Activated CD4-positive, alpha-beta T cell treated with anti-CD3 and anti-CD28 coated beads, Interleukin-2, amount 50 U/mL, for 48 hours (primary cell): ENCODE measurements around the gene SERTAD3.
"Not testable (repeated sequence)": the region's sequence is repeated elsewhere in the genome, so short reads cannot be mapped to it uniquely, and the experiment has no call there.

Experiments
- DNase-seq, 2 experiments: peaks; one replicate each; pipeline ENCODE4 v3.0.0-alpha.2; 2020

The SERTAD3 gene

DNA sequence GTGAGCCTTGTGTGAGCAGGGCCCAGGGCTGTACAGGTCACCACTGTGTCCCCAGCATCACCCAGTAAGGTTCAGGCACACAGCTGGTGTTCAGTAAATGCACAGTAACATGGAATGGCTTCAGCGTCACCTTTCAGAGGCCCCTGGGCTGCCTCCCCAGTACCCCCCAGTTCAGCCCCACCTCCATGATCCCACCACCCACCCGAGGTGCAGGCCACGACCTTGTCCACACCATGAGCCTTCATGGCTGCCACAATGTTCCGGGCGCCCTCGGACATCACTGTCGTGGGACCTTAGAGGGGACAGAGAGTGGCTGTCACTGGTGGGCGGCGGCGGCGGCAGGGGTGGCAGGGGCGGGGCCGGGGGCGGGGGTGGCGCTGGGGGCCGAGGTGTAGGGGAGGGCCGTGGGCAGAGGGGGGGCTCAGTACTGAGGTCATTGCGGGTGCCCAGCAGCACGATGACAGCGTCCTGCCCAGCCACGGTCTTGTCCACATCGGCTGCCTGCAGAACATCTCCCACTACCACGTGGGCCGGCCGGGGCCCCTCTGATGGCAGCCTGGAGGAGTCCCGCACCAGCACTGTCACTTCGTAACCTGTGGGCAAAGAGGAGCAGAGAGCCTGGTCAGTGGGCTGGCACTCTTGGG, 13.9 kb upstream of the SERTAD3 start:
- DNase-seq: no peak

DNA sequence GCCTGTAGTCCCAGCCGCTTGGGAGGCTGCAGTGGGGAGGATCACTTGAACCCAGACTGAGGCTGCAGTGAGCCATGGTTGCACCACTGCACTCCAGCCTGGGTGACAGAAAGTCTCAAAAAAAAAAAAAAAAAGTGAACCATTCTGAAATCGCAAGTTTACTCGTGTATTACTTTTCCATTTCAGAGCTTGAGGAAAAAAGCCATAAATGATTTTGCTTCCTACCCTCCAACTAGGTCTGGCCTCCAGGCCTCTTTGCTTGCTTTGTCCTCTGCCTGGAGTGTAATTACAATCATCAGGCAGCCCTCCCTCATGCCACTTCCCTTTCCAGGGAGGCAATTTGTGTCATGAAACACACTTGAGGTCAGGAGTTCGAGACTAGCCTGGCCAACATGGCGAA, 12.9 kb upstream of the SERTAD3 start:
- DNase-seq: no peak

DNA sequence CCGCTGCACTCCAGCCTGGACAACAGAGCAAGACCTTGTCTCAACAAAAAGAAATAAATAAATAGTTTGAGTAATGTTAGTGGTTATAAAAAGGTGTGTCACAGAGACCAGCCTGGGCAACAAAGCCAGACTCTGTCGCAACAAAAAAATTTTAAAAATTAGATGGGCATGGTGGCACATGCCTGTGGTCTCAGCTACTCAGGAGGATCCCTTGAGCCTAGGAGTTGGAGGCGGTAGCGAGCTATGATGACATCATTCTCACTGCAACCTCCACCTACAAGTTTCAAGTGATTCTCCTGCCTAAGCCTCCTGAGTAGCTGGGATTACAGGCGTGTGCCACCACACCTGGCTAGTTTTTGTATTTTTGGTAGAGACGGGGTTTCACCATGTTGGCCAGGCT, 9.8 kb upstream of the SERTAD3 start:
- not testable (repeated sequence) for DNase-seq

DNA sequence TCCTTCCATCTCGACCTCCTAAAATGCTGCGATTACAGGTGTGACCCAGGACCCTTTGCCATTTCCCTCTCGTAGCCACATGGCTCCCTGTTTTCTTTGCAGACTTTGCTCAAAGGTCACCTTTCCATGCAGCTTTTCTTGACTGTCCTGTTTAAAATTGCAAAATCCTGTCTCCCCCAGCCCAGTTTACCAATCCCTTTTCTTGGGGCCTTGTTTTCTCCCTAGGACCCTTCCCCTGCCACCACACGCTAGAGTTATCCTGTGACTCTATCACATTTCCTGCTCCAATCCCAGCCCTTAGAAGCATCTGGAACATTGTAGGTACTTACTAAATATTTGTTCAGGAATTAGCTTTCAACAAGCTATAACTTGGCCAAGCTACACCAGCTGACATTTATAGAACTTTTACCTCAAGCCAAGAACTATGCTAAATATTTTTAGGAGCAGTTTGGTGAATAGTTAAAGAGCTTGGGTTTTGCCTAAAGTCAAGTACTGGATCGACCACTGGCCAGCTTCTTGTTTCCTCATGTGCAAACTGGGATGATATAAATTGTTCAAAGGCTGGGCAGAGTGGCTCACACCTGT, 9.1 kb upstream of the SERTAD3 start:
- DNase-seq: no peak

DNA sequence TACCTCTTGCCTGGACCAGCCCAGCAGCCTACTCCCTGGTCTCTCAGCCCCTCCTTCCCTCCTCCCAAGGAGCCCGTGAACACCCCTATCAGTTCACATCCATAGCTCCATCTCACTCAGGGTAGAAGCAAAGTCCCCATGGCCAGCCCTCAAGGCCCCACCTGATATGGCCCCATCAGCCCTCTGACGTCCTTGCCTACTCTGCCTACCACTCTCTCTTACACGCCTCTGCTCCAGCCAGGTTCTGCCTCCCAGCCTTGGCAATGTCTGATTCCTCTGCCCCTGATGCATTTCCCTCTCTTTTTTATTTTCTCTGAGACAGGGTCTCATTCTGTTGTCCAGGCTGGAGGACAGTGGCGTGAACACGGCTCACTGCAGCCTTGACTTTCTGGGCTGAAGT, 7.9 kb upstream of the SERTAD3 start:
- no peak for DNase-seq

DNA sequence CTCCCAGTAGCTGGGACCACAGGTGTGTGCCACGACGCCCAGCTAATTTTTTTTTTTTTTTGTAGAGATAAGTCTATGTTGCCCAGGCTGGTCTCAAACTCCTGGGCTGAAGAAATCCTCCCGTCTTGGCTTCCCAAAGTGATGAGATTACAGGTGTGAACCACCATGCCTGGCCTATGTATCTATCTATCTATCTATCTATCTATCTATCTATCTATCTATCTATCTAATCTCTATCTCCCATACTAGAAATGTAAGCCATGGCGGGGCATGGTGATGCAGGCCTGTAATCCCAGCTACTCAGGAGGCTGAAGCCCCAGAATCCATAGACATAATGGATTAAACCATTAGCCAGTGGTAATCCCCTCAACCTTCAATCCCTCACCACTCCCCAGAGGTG, 6.5 kb upstream of the SERTAD3 start:
- no peak for DNase-seq

DNA sequence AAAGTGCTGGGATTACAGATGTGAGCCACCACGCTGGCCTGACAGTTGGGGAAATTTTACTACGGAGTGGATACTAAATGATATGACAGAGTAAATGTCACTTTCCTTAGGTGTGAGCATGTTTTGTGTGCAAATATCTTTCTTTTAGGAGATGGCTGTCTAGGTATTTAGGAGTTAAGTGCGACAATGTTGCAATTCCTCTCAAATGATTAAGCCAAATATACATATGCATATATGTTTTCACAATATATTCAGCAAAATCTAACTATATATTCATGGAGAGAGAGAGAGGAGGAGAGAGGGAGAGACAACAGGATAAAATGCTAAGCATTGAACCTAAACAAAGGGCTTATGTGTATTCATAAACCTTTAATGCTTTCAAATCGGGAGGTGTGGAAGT, 5.4 kb upstream of the SERTAD3 start:
- no peak for DNase-seq

DNA sequence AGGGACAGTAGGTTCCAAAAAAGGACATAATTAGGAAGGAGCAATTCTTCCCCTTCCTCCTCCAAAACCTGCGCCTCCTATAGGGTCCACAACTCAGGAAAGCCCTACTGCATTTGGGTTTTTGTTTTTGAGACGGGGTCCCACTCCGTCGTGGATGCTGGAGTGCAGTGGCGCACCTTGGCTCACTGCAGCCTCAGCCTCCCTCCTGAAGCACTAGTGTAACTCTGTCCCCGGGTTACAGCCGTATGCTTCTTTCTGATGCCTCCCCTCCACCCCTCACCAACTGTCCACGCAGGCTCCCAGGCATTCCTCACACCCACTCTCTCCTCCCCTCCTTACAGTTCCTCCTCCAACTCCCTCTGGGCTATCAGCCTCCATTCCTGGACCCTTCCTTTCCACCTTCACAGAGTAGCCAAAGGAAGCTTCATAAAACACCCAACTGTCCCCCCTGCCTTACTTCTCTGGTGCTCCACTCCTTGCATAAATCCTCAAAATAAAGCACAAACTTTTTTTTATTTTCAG, 2.2 kb upstream of the SERTAD3 start:
- DNase-seq: no peak

DNA sequence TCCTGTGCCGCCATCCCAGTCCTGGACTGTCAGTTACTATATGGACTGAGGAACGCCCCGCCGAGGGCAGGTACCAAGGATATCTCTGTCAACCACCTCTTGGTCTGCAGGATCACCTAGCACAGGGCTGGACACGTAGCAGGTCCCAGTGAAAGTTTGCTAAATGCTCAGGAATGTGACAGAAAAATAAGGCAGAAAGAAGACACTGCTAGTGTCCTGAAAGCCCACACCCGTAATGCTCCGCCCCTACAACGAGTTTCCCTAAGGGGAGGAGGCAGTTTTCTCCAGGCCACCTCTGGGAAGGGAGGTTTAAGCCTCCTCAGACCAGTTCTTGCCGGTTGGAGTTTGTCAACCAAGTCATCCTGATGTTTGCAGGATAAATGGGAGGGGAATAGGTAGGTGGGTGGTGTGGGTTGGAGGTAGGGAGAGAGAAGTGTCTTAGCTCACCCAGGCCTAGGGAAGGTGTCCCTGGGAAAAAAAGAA, 1.7 kb upstream of the SERTAD3 start:
- DNase-seq: no peak

DNA sequence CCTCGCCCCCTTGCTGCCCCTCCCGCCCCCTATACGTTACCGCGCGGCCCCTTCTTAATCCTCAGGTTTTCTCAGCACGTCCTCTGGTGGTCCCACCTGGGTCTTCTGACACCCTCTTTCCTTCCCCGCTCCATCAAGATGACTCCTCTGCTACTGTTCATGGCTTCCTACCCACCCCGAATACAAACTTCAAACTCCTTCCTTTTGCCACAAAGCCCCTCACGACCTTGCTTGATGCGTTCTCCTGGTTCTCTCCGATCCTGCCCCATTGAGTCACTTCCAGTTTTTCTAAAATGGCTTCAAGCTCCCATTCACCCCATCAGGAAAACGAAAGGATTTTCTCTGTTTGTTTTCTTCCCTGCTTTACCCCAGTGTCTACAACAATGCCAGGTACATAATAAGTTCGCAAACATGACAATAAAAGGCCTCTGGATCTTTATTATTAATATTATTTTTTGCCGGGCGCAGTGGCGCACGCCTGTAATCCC, 734 bp upstream of the SERTAD3 start:
- no peak for DNase-seq

DNA sequence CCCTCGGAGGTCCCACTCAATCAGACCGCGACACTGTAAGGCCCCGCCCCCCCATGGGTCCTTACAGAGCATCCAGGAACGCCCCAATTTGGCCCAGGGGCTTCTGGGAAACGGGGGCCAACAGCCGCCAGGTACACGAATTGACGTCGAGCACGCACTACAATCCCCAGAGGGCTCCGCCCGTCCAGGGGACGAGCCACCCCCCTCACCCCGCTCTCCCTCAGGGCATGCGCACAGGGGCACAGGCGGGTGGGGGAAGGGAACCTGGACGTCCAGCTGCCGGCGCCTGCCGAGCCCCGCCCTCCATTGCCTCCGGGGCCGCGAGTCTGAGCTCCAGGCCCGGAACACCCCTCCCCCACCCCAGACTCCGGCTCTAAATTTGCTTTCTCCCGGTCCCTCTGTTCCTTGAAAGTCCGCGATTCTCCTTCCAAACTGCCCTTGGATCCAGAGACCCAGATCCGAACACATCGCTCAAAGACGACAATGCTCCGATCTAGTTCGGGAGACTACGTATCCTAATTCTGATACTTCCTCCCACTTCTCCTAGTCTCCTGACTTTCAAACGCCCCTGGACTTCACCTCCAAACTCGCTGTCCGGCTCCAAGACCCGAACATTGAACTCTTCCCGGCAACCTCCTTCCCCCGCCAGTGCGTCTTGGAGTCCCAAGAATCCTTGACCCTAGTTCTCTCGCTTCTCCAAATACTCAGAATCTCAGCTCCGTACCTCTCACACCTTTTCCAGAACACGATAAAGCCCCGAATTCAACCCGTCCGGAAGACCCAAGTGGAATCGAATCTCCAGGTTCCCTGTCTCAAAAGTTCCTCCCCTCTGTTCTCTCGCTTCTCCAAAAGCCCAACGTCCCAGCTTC, 770 bp downstream of the SERTAD3 start:
- peak; percentile 99 for DNase-seq

DNA sequence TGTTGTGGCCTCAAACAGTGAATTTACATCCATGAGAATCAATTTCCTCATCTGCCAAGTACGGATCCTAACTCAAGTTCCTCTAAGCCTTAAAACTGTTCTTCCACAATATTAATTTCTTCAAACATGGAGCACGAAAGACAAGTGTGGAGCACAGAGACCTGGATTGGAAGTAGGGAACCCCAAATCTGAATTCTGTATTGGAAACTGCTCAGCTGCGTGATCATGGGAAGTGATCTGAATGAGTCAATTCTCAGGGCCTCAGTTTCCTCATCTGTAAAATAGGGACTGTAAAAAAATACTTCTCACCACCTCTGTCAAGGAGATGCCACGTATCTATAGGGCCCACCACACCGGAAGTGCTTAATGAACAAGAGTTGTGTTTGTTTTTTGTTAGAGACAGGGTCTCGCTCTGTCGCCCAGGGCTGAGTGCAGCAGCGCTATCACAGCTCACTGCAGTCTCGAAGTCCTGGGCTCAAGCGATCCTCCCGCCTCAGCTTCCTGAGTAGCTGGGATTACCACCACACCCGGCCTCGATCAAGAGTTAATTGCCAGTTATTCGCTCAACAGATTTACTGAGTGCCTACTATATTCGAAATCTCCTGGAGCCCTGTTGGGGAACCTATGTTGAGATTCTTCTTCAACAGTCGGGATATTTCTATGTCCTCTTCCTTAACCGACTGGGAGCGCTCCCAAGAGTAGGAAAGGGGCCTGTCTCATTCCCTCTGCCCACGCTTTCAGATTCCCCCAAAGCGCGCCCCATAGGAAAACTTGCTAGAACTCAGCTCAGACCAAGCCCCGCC, 1.6 kb downstream of the SERTAD3 start:
- no peak for DNase-seq

DNA sequence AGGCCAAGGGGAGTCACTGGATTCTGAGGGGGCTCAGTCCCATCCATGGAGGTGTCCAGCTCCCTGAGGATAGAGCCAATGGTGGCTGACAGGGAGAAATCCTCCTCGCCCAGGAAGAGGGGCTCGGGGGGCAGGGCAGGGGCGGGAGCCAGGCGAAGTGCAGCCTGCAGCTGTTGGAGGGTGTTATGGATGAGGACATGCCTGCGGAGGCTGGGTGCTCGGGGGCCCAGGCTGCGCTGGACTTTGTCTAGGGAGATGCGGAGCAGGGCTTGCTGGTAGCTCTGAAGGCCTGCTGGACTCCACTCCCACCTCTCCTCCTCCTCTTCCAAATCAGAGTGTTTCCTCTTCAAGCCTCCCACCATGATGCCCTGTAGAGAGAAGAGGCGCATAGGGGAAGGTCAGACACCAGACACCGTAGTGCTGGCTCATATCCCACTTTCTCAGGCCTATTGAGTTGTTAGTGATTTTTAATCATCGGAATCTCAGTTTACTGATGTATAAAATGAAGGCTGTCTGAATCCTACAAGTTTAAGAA, 2.3 kb downstream of the SERTAD3 start:
- no peak for DNase-seq

DNA sequence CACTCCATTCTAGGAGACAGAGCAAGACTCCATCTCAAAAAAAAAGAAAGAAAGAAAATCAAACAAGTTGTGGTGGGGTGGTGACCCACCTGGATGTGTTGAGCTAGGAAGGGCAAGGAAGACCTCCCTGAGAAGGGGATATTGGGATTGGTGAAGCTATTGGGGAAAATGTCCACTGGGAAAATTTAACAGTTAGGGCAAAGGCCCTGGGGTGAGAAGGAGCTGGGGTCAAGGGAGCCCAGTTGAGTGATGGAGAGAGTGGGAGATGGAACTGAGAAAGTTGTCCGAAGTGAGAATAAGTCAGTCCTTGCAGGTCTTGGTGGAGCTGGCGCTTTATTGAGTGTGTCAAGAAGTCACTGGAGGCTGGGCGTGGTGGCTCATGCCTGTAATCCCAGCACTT, 5.9 kb downstream of the SERTAD3 start:
- no peak for DNase-seq

DNA sequence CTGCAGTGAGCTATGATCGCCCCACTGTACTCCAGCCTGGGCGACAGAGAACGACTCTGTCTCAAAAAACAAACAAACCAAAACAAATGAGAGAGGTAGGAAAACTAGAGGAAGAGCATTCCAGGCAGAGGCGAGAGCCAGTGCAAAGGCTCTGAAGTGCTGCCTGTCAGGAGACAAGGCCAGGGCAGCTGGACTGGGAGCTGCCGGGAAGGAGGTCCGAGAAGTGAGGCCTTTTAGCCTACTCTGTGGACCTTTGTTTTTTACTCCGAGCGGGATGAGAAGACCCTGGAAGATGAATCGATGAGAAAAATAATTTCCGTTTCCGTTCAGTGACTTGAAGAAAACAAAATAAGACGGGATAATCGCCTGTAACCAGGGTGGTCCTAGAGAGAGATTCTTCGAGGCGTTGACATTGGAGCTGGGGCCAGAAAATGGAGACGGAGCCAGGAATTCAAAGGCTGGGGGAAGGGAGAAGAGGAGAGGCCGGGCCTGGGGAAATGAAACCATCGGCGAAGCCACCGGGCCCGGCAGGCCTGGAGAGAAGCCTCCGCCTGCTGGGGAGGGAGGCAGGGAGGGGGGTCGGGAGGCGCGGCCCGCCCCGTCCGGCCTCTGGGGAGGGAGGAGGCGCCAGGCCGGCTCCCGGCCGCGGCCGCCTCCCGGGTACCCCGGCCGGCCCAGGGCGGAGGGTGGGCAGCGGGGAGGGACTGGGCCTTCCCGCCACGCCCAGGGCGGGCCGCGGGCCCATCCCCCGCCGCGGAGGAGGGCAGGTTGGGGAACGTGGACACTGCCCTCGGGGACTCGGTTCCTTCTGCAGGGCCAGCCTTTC, 10.5 kb downstream of the SERTAD3 start:
- peak; percentile 47 to 68 for DNase-seq

DNA sequence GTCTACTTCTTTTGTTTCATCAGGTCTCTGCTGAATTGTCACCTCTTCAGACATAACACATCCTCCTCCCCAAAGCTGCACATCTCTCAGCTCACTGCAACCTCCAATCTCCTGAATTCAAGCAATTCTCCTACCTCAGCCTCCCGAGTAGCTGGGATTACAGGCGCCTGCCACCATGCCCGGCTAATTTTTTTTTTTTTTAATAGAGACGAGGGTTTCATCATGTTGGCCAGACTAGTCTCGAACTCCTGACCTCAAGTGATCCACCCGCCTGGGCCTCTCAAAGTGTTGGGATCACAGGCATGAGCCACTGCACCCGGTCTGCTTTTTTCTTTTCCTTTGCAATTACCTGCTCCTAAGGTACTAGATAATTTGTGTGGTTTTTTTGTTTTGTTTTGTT, 11.4 kb downstream of the SERTAD3 start:
- not testable (repeated sequence) for DNase-seq

DNA sequence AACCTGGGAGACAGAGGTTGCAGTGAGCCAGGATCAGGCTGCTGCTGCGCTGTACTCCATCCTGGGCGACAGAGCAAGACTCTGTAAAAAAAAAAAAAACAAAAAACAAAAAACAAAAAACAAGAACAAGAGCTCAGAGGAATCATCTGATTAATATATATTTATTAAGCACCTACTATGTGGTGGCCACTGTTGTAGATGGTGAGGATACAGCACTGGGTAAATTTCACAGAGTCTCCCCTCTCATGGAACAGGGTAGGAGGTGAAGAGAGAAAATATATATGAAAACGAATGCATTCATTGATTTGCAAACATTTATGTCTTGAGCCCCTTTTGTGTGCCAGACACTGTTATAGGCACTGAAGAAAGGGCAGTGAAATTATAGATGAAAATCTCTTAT, 12.4 kb downstream of the SERTAD3 start:
- DNase-seq: no peak

DNA sequence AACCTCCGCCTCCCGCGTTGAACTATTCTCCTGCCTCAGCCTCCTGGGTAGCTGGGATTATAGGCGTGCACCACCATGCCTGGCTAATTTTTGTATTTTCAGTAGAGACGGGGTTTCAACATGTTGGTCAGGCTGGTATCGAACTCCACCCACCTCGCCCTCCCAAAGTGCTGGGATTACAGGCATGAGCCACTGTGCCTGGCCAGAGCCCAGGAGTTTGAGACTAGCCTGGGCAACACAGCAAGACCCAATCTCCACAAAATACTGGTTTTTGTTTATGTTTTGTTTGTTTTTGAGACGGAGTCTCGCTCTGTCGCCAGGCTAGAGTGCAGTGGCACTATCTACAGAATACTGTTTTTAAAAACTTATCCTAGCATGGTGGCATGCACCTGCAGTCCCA, 13.9 kb downstream of the SERTAD3 start:
- not testable (repeated sequence) for DNase-seq

DNA sequence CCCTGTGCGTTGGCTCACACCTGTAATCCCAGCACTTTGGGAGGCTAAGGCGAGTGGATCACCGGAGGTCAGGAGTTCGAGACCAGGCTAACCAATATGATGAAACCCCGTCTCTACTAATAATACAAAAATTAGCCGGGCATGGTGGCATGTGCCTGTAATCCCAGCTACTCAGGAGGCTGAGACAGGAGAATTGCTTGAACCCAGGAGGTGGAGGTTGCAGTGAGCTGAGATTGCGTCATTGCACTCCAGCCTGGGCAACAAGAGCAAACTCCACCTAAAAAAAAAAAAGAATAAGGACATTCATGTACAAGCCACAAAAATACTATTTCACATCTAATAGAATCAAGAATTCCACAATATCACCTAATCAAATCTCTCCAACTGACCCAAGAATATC, 15.9 kb downstream of the SERTAD3 start:
- DNase-seq: not testable (repeated sequence)

DNA sequence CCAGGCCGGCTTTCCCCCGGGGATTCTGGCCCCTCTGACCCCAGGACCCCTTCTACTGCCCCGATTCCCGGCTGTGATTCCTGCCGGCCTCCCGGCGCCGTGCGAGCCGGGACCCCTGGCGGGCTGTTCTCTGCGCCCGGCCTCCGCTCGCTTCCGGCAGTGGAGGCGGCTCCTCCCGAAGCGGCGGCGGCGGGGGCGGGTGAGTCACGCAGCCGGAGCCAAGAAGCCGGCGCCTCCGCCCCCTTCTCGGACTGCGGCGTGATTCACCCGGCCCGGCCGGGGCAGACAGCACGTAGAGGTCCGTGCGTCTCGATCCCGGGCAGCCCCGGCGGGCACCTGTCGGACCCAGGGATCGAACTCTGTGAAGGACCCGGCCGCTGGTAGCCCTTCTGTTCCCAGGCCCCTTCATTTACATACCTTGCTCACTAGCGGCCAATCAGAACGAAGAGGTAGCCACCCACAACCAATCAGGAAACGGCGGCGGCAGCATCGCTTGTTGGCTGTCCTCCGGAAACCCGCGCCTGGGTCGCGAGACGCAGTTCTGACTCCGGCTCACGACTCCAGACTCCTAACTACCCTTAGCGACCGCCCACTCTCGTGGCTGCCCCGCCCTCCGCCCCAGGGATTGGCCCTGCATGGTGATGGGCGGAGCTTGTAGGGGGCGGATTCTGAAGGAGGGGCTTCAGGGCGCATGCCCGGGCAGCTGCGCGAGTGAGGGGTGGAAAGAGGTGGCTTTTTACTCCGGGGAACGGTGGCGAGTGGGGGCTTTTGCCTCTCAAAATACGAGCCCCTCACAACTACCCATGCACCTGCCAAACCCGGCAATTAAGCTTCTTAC, 18.5 kb downstream of the SERTAD3 start, which contains the start of gene SERTAD1:
SERTAD1 (minus strand) TSS at position 543 of the 838 bp plus-strand sequence. CDS start 2,446 bp downstream, outside the sequence.
- peak; percentile 100 for DNase-seq
